Left ventricle myocardium superior (tissue), 1 donor: ENCODE results near the gene MSRB1. TPM values are rescaled to one million over a fixed set of nuclear protein-coding genes. Genes with fewer than 3 reads are reported as not detected.

Experiments
- ATAC-seq: fragments of 200-7000 bp; cut with Tn5 transposase; one replicate; pipeline ENCODE4 v1.9.1; 2020; ENCODE audit warnings: mild to moderate bottlenecking, moderate library complexity
- DNase-seq: peaks from one replicate; pipeline ENCODE4 v3.0.0-alpha.2; 2020
- intact Hi-C: fragments of 100-400 bp; cut with micrococcal nuclease; formaldehyde crosslinking; loops from one replicate; pipeline ENCODE4 v1.11.0; 2022
- long read RNA-seq: library from polyadenylated mRNA; unstranded; transcript quantifications from one replicate; pipeline ENCODE4 v2.0.0, GENCODE V29; 2021
- total RNA-seq: library from RNA; stranded (reverse); fragmentation: NEBNext Ultra II Directional; extraction: Animal tissue kit (Norgen Biotek cat#: 25700); gene quantifications from one replicate; pipeline ENCODE4 v1.2.1, GENCODE V29; 2021
- donor health status: DM: no; HTN: yes; CAD: no; lungs with severe emphysema.

The MSRB1 gene
- total RNA-seq = 25.9 TPM
- long read RNA-seq, transcript MSRB1-201 (4 exons, 1,423 nt) = major isoform, 55 of 64 reads
- long read RNA-seq, partial matches to known transcripts = 2 of 64 reads
- long read RNA-seq, other reads (novel, unspliced or antisense) = 6 of 64 reads

GRCh38 chr16:1942810-1943726 lies at the start of gene MSRB1:
MSRB1 (minus strand) TSS chr16:1943199; CDS start chr16:1943156, 43 bp downstream.
- DNase-seq (peak; percentile 100), ATAC-seq (peak; percentile 91)
- intact Hi-C loops = no loop called here

- ATAC-seq (peak; percentile 89), DNase-seq (peak; percentile 96)
- intact Hi-C loops = no loop called here
These were observed 49.1 kb upstream of the MSRB1 start for GRCh38 chr16:1991948-1992703.

DNA sequence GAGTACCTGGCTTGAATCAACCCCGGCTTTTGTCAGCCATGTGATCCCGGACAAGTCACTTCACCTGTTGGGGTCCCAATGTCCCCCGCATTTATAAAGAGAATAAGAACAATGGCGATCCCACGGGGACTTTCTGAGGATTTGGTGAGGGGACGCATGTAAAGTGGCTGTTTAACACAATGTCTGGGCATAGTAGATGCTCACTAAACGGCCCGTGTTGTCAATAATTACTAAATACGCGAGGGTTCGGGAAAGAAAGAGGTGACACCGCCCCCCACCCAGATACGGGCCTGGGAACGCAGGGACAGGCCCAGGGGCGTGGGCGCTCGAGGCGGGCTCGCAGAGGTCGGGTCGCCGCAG lies 48.6 kb upstream of the MSRB1 start:
- no peak for DNase-seq
- ATAC-seq = no peak
- intact Hi-C loops = no loop called here

DNA sequence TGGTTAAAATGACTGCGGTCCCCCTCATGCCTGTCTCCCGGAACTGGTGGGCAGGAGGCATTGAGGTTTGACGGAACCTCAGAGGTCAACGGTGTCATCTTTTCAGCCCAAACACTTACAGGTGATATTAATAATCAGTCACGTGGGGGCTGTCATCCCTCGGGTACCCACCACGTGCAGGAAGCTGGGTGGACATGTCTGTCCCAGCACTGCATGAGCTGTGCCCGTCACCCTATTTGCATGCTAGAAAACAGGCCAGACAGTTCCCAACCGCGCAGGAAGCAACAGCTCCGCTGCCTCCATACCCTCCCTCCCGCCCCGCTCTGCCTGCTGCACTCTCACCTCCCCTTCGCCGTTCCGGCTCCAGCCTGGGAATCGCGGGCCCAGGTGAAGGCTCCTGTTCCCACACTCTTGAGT lies 48.1 kb upstream of the MSRB1 start:
- DNase-seq (no peak), ATAC-seq (peak; percentile 4)
- intact Hi-C loops = no loop called here

DNA sequence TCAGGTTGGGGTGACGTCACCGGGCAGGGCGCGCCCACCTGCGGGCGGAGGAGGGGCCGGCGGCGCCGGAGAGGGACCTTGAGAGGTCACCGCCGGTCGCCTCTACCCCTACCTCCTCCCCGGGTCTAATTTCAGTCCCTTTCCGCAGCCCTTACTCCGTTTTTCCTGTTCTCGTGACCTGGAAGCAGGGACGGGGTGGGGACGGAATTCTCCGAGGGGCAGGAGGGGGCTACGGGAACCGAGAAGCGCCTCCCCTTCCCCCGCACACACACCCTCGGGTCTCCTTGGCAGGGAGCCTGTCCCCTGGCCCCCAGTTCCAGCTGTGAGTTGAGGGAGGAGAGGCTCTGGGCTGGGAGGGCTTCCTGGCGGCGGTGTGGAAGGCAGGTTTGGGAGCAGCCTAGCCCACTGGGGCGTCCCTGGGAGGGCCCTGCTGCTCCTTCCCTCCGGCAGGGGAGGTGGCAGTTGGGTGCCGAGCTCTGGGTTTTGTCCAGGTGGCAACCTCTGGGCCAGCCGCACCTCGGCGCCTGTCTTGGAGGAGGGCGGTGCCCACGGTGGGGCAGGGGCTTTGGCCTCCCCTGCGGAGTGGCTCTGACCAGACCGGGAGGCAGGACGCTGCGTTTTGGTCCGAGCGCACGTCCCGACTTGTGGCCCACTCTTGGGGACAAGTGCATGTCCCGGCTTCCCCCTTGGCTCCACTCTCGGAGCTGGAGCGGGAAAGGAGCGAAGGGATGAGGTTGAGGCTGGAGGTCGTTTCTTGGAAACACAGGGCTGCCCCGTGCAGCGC lies 47.5 kb upstream of the MSRB1 start:
- intact Hi-C loops = no loop called here
- ATAC-seq (no peak), DNase-seq (no peak)

DNA sequence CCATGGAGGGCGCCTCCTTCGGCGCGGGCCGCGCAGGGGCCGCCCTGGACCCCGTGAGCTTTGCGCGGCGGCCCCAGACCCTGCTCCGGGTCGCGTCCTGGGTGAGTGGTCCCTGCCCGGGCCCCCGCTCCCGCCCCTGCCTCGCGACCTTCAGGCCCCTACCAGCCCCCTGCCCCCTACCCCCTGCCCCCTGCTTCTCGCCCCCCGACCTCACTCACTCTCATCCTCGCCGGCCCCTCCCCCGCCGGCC lies 47.0 kb upstream of the MSRB1 start:
- intact Hi-C loops = no loop called here

DNA sequence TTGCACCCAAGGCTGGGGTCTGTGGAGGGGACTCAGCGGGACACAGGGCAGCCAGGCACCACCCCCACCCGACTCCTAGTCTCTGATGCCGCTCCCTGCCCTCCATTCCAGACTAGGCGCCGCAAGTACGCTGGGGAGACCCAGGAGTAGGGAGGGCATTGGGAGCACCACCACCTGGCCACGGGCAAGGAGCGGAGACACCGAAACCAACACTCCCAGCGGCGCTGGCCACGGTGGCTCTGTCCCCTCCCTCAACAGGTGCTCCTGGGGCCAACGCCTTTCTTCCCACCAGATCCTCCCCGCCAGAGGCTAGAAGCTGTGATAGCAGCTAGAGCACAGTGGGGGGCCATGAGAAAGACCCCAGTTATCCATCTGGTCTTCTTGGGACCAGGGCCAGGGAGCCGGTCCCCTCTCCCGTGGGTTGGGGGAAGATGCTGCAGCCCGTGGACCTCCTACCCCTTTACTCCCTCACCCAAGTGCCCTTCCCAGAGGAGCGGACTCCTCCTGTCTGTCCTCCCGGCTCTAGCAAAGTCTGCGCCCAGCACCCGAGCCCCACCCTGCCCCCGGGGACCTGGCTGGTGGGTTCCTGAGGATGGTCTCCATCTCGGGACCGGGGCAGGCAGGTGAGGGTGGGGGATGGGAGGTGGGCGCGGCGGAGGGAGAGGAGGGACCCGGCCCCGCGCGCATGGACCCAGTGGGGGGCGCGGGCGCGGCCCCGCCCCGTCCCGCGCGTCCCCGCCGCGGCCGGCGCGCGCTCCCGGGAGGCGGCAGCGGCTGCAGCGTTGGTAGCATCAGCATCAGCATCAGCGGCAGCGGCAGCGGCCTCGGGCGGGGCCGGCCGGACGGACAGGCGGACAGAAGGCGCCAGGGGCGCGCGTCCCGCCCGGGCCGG lies 46.5 kb upstream of the MSRB1 start, which contains the start of gene SYNGR3:
Gene SYNGR3 (plus strand): TSS at position 762 of the 892 bp plus-strand sequence. CDS start 133 bp downstream, outside the sequence.
- DNase-seq = no peak
- intact Hi-C loops = no loop called here
- no peak for ATAC-seq

More for the DNA sequence above, 47.0 kb upstream of the MSRB1 start:
- ATAC-seq = no peak
- no peak for DNase-seq

DNA sequence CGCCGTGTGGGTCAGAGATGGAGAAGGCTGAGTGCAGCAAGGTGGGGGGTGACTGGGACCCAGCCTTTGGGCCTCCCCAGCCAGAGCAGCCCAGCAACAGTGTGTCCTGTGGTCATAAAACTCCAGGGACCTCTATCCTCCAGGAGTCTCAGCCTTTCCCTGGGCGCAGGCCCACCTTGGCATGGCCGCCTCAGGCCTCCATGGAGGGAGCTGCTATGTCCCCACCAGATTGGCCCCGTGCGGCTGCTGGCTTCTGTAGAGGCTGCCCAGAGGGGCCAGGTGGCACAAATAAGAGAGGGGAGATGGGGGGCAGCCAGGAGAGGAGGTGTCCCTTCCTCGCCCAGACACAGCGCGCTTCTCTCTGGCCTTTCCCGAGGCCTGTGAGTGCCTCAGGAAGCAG lies 44.2 kb upstream of the MSRB1 start:
- ATAC-seq = no peak
- intact Hi-C loops = no loop called here
- no peak for DNase-seq

- no peak for DNase-seq
- intact Hi-C loops = no loop called here
- ATAC-seq = no peak
These were observed 42.6 kb upstream of the MSRB1 start for GRCh38 chr16:1985466-1986150.

DNA sequence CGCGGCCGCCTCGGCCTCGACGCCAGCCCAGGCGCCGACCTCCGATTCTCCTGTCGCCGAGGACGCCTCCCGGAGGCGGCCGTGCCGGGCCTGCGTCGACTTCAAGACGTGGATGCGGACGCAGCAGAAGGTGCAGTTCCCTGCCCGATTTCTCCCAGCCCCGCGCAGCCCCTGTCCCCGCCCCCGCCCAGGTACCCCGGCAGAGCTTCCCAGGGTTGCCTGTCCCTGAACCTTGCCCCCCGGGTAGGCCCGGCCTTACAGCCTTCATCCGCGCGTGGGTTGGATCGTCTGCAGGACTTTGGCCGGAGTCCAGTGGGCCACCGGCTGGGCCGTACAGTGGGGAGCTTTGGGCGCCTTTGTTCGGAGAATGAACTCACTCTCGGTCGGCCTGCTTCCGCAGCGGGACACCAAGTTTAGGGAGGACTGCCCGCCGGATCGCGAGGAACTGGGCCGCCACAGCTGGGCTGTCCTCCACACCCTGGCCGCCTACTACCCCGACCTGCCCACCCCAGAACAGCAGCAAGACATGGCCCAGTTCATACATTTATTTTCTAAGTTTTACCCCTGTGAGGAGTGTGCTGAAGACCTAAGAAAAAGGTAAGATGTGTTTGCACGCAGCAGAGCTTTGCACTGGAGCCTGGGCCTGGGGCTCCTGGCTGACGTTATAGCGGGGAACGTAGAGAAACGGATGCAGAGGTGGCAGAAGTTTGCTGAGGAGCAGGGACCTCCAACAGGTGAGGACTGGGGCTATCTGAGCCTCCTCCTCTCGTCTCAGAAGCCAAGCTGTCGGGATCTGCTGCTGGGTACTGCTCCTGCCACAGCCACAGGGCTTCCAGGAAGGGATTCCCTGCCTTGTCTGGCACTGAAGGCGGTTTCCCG lies 41.6 kb upstream of the MSRB1 start:
- ATAC-seq (peak; percentile 4), DNase-seq (peak; percentile 53)
- intact Hi-C loops = no loop called here

DNA sequence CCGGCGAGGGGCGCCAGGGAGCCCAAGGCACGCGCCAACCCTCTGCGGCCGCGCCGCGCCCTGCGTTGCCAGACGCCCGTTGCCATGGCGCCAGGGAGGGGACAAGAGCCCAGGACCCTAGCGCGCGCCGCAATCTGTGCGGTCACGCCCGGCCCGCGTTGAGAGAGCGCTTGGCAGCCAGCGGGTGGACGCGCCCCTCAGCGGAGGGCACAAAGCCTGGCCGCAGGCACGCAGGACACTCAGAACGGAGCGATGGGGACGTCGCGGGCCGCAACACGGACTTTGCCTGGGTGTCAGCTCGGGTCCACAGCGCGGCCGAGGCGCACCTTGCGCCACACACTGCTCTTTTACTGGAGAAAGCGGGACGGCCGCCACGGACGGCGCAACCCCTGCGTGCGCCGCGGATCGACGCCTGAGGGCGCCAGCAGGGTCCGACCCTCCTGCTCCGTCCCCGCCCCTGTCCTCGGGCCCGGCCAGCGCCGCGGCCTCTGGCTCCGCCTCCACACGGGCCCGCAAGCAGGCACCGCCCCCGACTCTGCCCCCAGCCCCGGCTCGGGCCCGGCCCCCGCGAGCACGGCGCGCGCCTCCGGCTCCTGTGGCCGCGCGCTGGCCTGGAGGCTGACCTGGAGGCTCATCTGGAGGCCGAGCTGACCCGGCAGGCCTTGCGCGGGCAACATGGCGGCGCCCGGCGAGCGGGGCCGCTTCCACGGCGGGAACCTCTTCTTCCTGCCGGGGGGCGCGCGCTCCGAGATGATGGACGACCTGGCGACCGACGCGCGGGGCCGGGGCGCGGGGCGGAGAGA lies 40.7 kb upstream of the MSRB1 start, which contains the start of gene GFER:
Gene GFER (plus strand): TSS at position 650 of the 803 bp plus-strand sequence. CDS start 26 bp downstream, at position 676.
- intact Hi-C loops = no loop called here
- DNase-seq (peak; percentile 95), ATAC-seq (peak; percentile 96)

DNA sequence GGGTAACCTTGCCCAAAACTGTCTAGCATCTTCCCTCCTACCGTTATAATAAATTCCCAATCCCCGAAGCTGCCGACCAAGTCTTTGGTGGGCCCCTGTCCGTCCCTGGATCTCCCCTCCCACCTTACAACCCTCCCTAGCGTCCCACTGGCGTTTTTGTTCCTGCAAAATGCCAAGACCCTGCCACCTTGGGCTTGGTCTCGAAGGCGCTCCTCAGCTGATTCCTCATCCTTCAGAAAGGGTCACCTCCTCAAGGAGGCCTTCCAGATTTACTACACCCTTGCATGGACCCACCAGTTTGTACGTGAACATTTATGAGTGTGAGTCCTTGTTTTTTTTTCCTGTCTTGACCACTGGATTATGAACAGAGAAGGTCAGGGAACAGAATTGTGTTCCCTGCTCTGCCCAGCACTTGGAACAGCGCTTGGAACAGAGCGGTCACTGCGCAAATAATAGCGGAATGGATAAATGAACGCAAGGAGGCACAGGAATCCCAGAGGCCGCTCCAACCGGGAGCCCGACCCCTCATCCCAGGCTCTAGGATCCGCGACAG lies 40.1 kb upstream of the MSRB1 start:
- ATAC-seq (no peak), DNase-seq (no peak)
- intact Hi-C loops = no loop called here

DNA sequence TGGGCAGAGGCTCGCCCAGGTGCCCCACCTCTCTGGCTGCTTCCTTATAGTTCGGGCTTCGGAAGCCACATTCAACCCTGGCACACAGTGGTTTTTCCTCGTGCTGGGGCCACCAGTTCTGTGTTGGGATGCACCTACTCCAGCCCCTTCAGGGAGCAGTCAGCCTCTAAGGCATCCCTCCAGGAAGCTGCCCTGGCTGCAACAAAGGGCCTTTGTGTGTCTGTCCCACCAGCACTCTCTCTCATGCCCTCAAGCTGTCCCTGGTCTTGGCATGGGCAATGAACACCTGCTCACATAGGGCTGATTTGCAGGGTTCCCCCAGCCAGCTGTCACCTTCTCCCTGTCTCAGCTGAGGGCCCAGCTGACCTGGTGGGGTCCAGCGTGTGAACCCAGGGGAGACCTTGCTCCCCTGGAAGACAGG lies 39.0 kb upstream of the MSRB1 start:
- no peak for DNase-seq
- intact Hi-C loops = no loop called here
- ATAC-seq = no peak

GRCh38 chr16:1981398-1981836 lies 38.4 kb upstream of the MSRB1 start, which contains the start of gene NOXO1:
NOXO1 (minus strand) TSS chr16:1981469; CDS start chr16:1981179, 290 bp downstream.
- no peak for ATAC-seq
- DNase-seq = no peak
- intact Hi-C loops = no loop called here

GRCh38 chr16:1980770-1981087 lies 37.7 kb upstream of the MSRB1 start:
- intact Hi-C loops = no loop called here
- ATAC-seq = no peak
- DNase-seq = no peak
